ENCODE data around the gene GRIA3. TPM values are rescaled to one million over a fixed set of nuclear protein-coding genes. Genes with fewer than 3 reads are reported as not detected.

GRIA3 gene
- total and polyA plus RNA-seq, 7 donors: 0.07 to 3.0 (median 0.82) TPM; not detected in 2

GRCh38 chrX:123311486-123311885 lies 127.4 kb downstream of the GRIA3 start:
- H3K27ac ChIP-seq: no peak overlapping the region
- H3K4me1 ChIP-seq: no peaks in the 10 kb centered on the region
- no peaks in the 10 kb centered on the region for H3K36me3 ChIP-seq
- TF ChIP-seq POLR2A (IDR thresholded peaks at IDR 0.05) (no peak), CTCF (IDR thresholded peaks at IDR 0.05) (no peak), POLR2AphosphoS5 (IDR thresholded peaks at IDR 0.05) (no peak), EP300 (IDR thresholded peaks at IDR 0.05) (no peak)
- no peaks in the 10 kb centered on the region for H3K27me3 ChIP-seq
- WGBS, 2 donors: 79 to 86% methylated on average over 1 of the region's 1 CpG
- H3K4me3 ChIP-seq: no peak overlapping the region
- no peak for DNase-seq
- intact Hi-C loops (cut with DNase I): no loop called here
- H3K9me3 ChIP-seq: no peaks in the 10 kb centered on the region

- Histone ChIP-seq H3K4me3 (no peak overlapping the region), H3K4me1 (no peaks in the 10 kb centered on the region), H3K36me3 (no peaks in the 10 kb centered on the region), H3K9me3 (no peaks in the 10 kb centered on the region), H3K27me3 (no peaks in the 10 kb centered on the region), H3K27ac (no peak overlapping the region)
- no peak for DNase-seq
- intact Hi-C loops (cut with DNase I): no loop called here
- no peak for TF ChIP-seq POLR2AphosphoS5 (IDR thresholded peaks at IDR 0.05)
Observed at GRCh38 chrX:123313486-123313885, 129.4 kb downstream of the GRIA3 start.

GRCh38 chrX:123320622-123321021 lies 136.5 kb downstream of the GRIA3 start:
- Histone ChIP-seq H3K27me3 (no peaks in the 10 kb centered on the region), H3K4me3 (no peak overlapping the region), H3K36me3 (no peaks in the 10 kb centered on the region), H3K27ac (no peak overlapping the region), H3K4me1 (no peaks in the 10 kb centered on the region), H3K9me3 (no peaks in the 10 kb centered on the region)
- no peak for DNase-seq
- 92 to 97% methylated on average over 4 of the region's 4 CpGs for WGBS, 2 donors
- intact Hi-C loops (cut with DNase I): no loop called here
- TF ChIP-seq POLR2A (IDR thresholded peaks at IDR 0.05): no peak
- no peak for TF ChIP-seq EP300 (IDR thresholded peaks at IDR 0.05)
- TF ChIP-seq CTCF (IDR thresholded peaks at IDR 0.05): no peak
- no peak for TF ChIP-seq POLR2AphosphoS5 (IDR thresholded peaks at IDR 0.05)

- Histone ChIP-seq H3K36me3 (no peaks in the 10 kb centered on the region), H3K27me3 (no peaks in the 10 kb centered on the region), H3K9me3 (no peaks in the 10 kb centered on the region), H3K4me3 (no peak overlapping the region), H3K27ac (no peak overlapping the region), H3K4me1 (no peaks in the 10 kb centered on the region)
- no peak for DNase-seq
- TF ChIP-seq POLR2AphosphoS5 (IDR thresholded peaks at IDR 0.05) (no peak), CTCF (IDR thresholded peaks at IDR 0.05) (no peak), EP300 (IDR thresholded peaks at IDR 0.05) (no peak), POLR2A (IDR thresholded peaks at IDR 0.05) (no peak)
- WGBS, 2 donors: 45 to 47% methylated on average over 3 of the region's 3 CpGs
- intact Hi-C loops (cut with DNase I): no loop called here
Observed at GRCh38 chrX:123322536-123322935, 138.5 kb downstream of the GRIA3 start.

- no peak for DNase-seq
- intact Hi-C loops (cut with DNase I): no loop called here
- TF ChIP-seq EP300 (IDR thresholded peaks at IDR 0.05) (no peak), POLR2AphosphoS5 (IDR thresholded peaks at IDR 0.05) (no peak), CTCF (IDR thresholded peaks at IDR 0.05) (no peak), POLR2A (IDR thresholded peaks at IDR 0.05) (no peak)
- Histone ChIP-seq H3K4me3 (no peak overlapping the region), H3K9me3 (no peaks in the 10 kb centered on the region), H3K36me3 (no peaks in the 10 kb centered on the region), H3K4me1 (no peaks in the 10 kb centered on the region), H3K27ac (no peak overlapping the region), H3K27me3 (no peaks in the 10 kb centered on the region)
- WGBS, 2 donors: 75 to 86% methylated on average over 5 of the region's 5 CpGs
Observed at GRCh38 chrX:123324625-123325024, 140.5 kb downstream of the GRIA3 start.

All from sigmoid colon (tissue), 7 donors.